GM12801 (cell line): ENCODE measurements around the gene HMOX2.

Experiments used
- CTCF ChIP-seq: IDR thresholded peaks from one replicate; pipeline ENCODE4 v1.5.1; 2011; ENCODE audit warnings: control low read depth; ENCODE audit not compliant: insufficient read length; ENCODE audit errors: extremely low read depth

The HMOX2 gene

GRCh38 chr16:4467916-4468315 is 8.3 kb upstream of the HMOX2 start:
- no peak for TF ChIP-seq CTCF

DNA sequence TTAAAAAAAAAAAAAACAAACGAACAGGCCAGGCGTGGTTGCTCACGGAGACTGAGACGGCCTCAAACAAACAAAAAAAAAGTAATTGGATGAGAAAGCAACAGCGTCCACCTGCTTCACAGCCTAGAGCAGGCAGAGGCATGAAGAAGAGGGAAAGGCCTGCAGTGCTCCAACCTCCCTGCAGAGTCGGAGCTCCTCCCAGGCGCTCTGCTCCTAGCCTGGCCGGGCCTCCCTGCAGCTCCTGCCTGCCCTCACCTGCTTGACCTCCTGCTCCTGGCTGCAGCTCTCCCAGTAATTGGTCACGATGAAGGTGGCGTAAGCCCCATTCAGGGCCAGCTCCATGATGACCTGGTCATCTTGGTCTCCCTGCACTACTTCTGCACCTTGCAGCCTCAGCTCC is 7.2 kb upstream of the HMOX2 start:
- no peak for TF ChIP-seq CTCF

- TF ChIP-seq CTCF: no peak
Observed at GRCh38 chr16:4471869-4472268, 4.3 kb upstream of the HMOX2 start.

GRCh38 chr16:4472880-4473279 is 3.3 kb upstream of the HMOX2 start:
- TF ChIP-seq CTCF: no peak

- no peak for TF ChIP-seq CTCF
Observed at GRCh38 chr16:4474192-4474961, 1.8 kb upstream of the HMOX2 start, which contains the start of gene NMRAL1. Gene NMRAL1, minus strand, starts transcription at chr16:4474625. Its CDS starts 493 bp downstream, at chr16:4474132.

- no peak for TF ChIP-seq CTCF
Observed at GRCh38 chr16:4477966-4478365, 1.8 kb downstream of the HMOX2 start.

- TF ChIP-seq CTCF: no peak
Observed at GRCh38 chr16:4481526-4481925, 5.3 kb downstream of the HMOX2 start.

DNA sequence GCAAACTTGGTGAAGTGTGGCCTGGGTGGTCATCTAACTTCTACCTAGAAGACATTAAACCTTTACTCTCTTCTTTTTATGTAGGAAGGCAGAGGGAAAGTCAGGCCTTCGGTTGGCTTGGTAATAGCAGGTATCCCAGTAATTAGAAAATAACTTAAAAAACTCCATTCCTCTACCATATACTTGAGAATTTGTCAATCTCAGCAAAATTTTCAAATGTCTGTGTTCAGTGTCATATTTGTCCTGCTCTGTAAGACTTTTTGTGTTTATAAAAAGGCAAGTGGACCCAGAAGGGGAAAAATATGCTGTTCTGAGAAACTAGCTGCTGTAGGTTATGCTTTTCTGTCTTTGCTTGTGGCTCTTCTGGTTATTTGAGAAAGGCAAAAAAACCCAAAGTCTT is 5.8 kb downstream of the HMOX2 start:
- TF ChIP-seq CTCF: no peak
